MV-4-11 (cell line): ENCODE results near the gene SESN3.
"Not testable (repeated sequence)": the region's sequence is repeated elsewhere in the genome, so short reads cannot be mapped to it uniquely, and the experiment has no call there.

Experiments
- DNase-seq: peaks from one replicate; lab custom pipeline; 2025; lab: John Stamatoyannopoulos, UW

The SESN3 gene

GRCh38 chr11:95150956-95151684 lies 79.9 kb downstream of the SESN3 start:
- DNase-seq: peak; percentile 88

- DNase-seq: no peak
These were observed 81.2 kb downstream of the SESN3 start for GRCh38 chr11:95149651-95150364.

- DNase-seq: peak; percentile 16
These were observed 82.1 kb downstream of the SESN3 start for GRCh38 chr11:95148938-95149337.

GRCh38 chr11:95148406-95148805 lies 82.6 kb downstream of the SESN3 start:
- no peak for DNase-seq

- peak; percentile 63 for DNase-seq
These were observed 83.6 kb downstream of the SESN3 start for GRCh38 chr11:95147364-95147905.

GRCh38 chr11:95145430-95146060 lies 85.5 kb downstream of the SESN3 start:
- DNase-seq: no peak

GRCh38 chr11:95144313-95145235 lies 86.4 kb downstream of the SESN3 start:
- DNase-seq: no peak

- no peak for DNase-seq
These were observed 87.8 kb downstream of the SESN3 start for GRCh38 chr11:95143106-95143681.

- DNase-seq: no peak
These were observed 88.6 kb downstream of the SESN3 start for GRCh38 chr11:95142431-95142830.

- DNase-seq: no peak
These were observed 90.5 kb downstream of the SESN3 start for GRCh38 chr11:95140397-95141033.

GRCh38 chr11:95138448-95138847 lies 92.6 kb downstream of the SESN3 start:
- peak; percentile 44 for DNase-seq

- DNase-seq: no peak
These were observed 93.7 kb downstream of the SESN3 start for GRCh38 chr11:95137299-95137698.

- DNase-seq: not testable (repeated sequence)
These were observed 94.3 kb downstream of the SESN3 start for GRCh38 chr11:95136747-95137146.

GRCh38 chr11:95135880-95136279 lies 95.1 kb downstream of the SESN3 start:
- DNase-seq: no peak

- DNase-seq: no peak
These were observed 95.8 kb downstream of the SESN3 start for GRCh38 chr11:95135155-95135554.

- DNase-seq: no peak
These were observed 96.5 kb downstream of the SESN3 start for GRCh38 chr11:95134491-95134890.

- DNase-seq: peak; percentile 65
These were observed 98.0 kb downstream of the SESN3 start for GRCh38 chr11:95132956-95133355.

- DNase-seq: no peak
These were observed 102.4 kb downstream of the SESN3 start for GRCh38 chr11:95128602-95129001.

- DNase-seq: no peak
These were observed 107.4 kb downstream of the SESN3 start for GRCh38 chr11:95123556-95123955.

- DNase-seq: no peak
These were observed 109.3 kb downstream of the SESN3 start for GRCh38 chr11:95121698-95122097.
